Neuron (in vitro differentiated cells): ENCODE data around the gene KIF2C.
"Not testable (repeated sequence)": the region's sequence is repeated elsewhere in the genome, so short reads cannot be mapped to it uniquely, and the experiment has no call there.

ENCODE experiments used
- H2AFZ ChIP-seq: one replicate; pipeline ENCODE4 v1.6.1; 2013; ENCODE audit warnings: low read depth, mild to moderate bottlenecking, inconsistent platforms, low read length, moderate library complexity
- H3K27me3 ChIP-seq: one replicate; pipeline ENCODE4 v1.6.1; 2013; ENCODE audit warnings: low read length; ENCODE audit not compliant: insufficient read depth
- H3K36me3 ChIP-seq: one replicate; pipeline ENCODE4 v1.6.1; 2013; ENCODE audit warnings: low read length; ENCODE audit not compliant: insufficient read depth
- H3K4me1 ChIP-seq: one replicate; pipeline ENCODE4 v1.6.1; 2013; ENCODE audit warnings: low read length; ENCODE audit not compliant: insufficient read depth
- H3K4me3 ChIP-seq: 2 replicates; pipeline ENCODE4 v1.5.1; 2013; ENCODE audit warnings: mild to moderate bottlenecking, low read length, moderate library complexity
- H3K9me3 ChIP-seq: one replicate; pipeline ENCODE4 v1.6.1; 2013; ENCODE audit warnings: low read length

KIF2C gene

DNA sequence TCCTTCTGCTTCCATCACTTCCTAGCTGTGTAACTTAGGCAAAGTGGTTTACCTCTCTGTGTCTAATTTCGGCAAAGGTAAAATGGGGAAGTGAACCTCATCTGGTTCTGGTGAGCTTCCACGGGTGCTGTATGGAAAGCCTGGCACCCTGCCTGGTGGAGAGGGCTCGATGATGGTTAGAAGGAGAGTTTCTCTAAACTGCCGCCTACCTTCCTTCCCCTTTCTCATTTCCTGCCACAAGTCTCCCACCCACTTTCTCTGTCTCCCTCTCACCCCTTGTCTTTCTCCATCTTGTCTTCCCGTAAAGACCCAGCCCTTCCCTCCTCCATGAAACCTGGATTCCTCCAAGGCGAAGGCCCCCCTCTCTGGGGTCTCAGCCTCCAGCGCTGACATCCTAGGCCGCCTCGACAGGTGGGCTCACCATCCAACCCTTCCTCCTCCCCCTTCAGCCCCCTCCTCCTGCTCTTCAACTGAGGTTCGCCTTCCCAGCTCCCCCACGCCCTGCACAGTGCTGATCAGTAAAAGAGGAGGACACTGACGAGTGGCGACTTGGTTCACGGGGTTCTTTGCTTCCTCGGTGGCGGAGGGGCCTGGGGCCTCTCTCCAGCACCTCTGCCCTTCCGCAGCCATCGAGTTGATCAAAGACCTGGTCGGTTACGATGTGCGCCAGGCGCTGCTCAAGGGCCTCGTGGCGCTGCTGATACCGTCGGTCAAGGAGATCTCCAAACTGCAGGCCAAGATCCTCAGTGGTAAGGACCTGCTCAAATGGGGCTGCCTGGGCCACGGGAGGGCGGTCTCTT, 15.9 kb upstream of the KIF2C start:
- Histone ChIP-seq H2AFZ (no peak overlapping the region), H3K9me3 (no peaks in the 10 kb centered on the region), H3K4me3 (no peak overlapping the region), H3K27me3 (no peaks in the 10 kb centered on the region), H3K4me1 (no peaks in the 10 kb centered on the region), H3K36me3 (no peaks in the 10 kb centered on the region)

DNA sequence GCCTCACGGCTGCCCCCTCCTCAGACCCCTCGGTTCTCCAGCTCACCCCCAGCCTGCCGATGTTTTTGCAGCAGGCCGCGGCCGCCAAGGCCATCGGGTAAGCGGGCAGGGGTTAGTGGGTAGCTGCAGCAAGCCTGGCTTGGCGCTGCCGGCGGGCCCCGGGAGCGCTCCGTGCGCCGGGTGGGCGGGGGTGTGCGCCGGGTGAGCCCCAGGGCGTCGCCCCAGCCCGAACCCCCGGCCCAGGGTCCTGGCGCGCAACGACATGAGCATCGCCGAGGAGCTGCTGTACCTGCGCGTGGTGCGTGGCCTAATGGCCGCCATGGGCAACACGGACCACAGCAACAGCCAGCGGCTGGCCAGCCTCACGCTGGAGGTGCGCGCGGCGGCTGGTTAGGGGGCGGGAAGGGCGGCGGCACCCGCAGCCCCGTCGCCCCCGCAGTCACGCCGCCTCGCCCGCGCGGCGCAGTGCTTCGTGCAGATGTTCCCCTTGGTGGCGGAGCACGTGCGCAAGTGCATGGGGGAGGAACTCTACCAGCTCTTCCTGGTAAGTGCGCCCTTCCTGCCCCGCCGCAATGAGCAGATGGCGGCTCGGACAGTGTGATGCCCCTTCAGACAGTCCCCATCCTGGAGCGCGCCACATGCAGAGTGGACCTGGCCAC, 15.2 kb upstream of the KIF2C start:
- Histone ChIP-seq H3K27me3 (no peaks in the 10 kb centered on the region), H2AFZ (no peak overlapping the region), H3K4me3 (no peak overlapping the region), H3K9me3 (no peaks in the 10 kb centered on the region), H3K4me1 (no peaks in the 10 kb centered on the region), H3K36me3 (no peaks in the 10 kb centered on the region)

DNA sequence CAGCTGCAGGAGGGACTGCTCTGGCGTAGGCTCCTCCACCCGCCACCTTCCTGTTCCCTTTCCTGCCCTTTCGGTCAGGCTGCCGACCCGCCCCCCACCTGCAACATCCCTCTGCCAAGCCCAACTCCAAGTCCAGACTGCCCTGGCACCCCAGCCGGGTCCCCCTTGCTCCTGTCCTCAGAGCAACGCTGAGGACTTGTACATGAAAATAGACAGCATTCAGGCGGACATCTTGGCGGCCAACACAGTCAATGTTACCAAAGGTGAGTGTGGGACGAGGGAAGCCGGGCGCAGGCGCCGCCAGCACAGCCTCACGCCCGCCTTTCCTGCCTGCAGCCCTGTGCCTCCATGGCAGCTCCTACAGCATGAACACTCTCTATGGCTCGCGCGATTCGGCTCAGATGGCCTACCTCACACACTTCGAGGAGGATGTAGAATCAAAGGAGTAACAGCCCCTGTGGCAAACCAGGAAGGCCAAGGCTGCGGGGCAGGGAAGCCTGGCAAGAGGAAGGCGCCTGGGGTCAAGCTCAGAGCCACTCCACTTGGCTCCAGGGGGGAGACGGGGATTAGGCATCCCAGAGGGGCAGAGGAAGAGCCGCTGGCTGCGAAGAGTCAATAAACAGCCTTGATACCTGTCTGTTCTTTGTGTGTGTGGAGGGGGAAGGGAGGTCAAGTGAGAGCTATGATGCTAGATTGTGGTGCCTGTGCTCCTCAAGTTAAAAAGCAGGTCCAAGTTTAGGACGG, 14.5 kb upstream of the KIF2C start:
- no peaks in the 10 kb centered on the region for H3K27me3 ChIP-seq
- H3K4me3 ChIP-seq: no peak overlapping the region
- no peak overlapping the region for H2AFZ ChIP-seq
- H3K9me3 ChIP-seq: no peaks in the 10 kb centered on the region
- H3K4me1 ChIP-seq: peaks cover 2% of the 10 kb centered on the region
- no peaks in the 10 kb centered on the region for H3K36me3 ChIP-seq

DNA sequence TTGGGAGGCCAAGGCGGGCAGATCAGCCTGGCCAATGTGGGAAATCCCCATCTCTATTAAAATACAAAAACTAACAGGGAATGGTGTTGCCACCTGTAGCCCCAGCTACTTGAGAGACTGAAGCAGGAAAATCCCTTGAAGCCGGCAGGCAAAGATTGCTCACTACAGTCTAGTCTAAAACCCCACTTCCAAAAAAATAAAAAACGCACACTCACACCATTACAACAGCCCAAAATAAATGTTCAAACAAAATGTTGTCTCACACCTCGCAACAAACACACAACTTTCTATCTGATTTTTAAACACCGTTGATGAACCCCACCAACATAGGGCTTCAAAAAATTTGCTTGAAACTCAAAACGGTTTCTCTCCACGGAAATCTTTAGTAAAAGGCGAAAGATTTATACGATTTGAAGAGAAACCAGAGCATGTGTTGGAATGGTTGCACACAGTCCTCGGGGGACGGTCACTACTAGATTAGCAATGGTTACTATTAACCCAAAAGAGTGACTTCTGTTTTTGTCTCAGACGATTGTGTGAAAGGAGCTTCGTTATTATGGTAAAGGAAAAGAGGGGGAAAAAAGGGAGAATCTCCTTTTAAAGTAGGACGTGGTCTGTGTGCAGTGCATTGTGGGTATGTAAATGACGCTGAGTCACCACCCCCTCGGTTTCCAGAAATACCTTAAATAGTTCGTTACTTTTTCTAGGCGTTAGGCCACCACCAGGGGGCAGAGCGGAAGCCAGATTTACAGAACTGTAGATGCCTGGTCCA, 8.7 kb upstream of the KIF2C start, which contains the start of gene RNU5D-1:
TSS of gene RNU5D-1 (minus strand) at position 430 of the 772 bp plus-strand sequence.
- H3K36me3 ChIP-seq: no peaks in the 10 kb centered on the region
- peak within 1 kb of the TSS; percentile 21 for H3K4me3 ChIP-seq

DNA sequence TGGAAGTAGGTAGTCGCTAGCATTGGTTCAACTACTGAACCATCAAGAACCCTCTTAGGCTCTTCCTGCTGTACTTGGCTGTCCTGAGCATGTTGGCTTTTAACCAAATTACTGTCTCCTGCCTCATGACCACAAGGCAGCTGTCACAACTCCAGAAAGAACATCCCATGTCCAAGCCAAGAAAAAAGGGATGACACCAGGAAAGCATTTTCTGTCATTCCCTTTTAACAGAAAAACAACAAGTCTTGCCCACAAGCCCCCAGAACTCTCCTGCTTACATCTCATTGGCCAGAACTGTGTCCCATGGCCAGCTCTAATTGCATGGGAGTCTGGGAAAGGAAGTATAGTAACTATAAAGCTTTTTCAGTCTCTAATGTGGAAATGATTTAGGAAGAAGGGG, 6.3 kb upstream of the KIF2C start:
- Histone ChIP-seq H3K4me3 (no peak overlapping the region), H2AFZ (no peak overlapping the region), H3K36me3 (no peaks in the 10 kb centered on the region), H3K9me3 (no peaks in the 10 kb centered on the region), H3K27me3 (no peaks in the 10 kb centered on the region), H3K4me1 (peaks cover 5% of the 10 kb centered on the region)

More for the DNA sequence above, 8.7 kb upstream of the KIF2C start, which contains the start of gene RNU5D-1:
- Histone ChIP-seq H3K9me3 (no peaks in the 10 kb centered on the region), H3K27me3 (no peaks in the 10 kb centered on the region), H2AFZ (peak within 1 kb of the TSS; percentile 39), H3K4me1 (peaks cover 5% of the 10 kb centered on the region)

DNA sequence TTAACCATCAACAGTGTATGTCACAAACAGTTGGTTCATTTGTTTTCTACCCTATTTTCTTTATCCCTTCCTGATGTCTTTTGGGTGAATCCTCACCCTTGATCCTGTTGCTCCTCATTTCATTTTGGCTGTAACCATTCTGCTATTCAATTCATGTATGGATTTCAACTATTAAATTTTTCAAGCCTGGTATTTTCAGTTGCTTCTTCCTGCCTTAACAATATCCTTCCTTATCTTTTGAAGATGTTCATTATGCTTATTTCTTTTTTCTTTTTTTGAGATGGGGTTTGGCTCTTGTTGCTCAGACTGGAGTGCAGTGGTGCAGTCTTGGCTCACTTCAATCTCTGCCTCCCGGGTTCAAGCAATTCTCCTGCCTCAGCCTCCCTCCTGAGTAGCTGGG, 5.9 kb upstream of the KIF2C start:
- H3K4me1 ChIP-seq: peaks cover 5% of the 10 kb centered on the region
- no peaks in the 10 kb centered on the region for H3K36me3 ChIP-seq
- H2AFZ ChIP-seq: no peak overlapping the region
- H3K4me3 ChIP-seq: no peak overlapping the region
- no peaks in the 10 kb centered on the region for H3K9me3 ChIP-seq
- H3K27me3 ChIP-seq: no peaks in the 10 kb centered on the region

DNA sequence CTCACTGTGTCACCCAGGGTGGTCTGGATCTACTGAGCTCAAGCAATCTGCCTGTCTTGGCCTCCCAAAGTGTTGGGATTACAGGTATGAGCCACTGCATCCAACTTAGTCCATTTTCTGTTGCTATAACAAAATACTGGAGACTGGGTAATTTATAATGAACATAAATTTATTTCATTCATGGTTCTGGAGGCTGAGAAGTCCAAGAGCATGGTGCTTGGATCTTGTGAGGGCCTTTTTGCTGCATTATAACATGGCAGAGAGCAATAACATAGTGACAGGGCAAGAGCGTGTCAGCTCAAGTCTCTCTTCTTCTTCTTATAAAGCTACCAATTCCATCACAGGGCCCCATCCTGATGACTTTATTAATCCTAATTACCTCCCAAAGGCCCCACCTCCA, 3.6 kb upstream of the KIF2C start:
- Histone ChIP-seq H3K9me3 (no peaks in the 10 kb centered on the region), H3K27me3 (no peaks in the 10 kb centered on the region), H3K4me3 (no peak overlapping the region), H2AFZ (no peak overlapping the region), H3K36me3 (no peaks in the 10 kb centered on the region), H3K4me1 (peaks cover 13% of the 10 kb centered on the region)

DNA sequence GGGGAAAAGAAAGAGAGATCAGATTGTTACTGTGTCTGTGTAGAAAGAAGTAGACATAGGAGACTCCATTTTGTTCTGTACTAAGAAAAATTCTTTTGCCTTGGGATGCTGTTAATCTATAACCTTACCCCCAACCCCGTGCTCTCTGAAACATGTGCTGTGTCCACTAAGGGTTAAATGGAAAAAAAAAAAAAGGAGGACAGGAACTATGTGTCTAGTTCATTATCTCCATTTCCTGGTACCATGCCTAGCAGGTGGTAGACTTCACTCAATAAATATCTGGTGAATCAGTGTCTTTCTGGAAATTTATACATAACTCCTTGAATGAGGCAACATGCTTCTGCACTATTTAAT, 707 bp upstream of the KIF2C start:
- H3K9me3 ChIP-seq, H3K27me3 ChIP-seq: not testable (repeated sequence)
- Histone ChIP-seq H3K4me1 (peaks cover 16% of the 10 kb centered on the region), H3K36me3 (peaks cover 14% of the 10 kb centered on the region), H2AFZ (peak overlapping the region; percentile 68), H3K4me3 (peak overlapping the region; percentile 76)

DNA sequence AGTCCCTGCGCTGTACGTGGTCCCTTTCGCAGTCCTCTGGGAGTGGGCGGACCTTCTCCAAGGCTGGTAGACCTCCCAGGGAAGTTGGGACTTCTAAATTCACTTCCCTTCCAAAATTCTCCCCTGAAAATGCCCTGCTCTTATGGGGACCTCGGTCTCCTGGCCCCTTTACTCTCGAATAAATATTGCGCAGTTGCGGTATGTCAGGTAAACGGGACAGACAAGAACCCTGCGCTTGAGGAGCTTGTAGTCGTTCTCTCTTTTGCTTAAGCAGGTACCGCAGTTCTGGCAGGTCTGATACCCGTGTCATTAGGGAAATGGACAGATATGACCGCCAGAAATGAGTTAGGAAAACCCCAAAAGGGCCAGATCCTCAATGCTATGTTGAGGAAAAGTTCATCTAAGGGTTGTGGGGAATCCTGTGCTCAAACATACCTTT, 561 bp downstream of the KIF2C start:
- H2AFZ ChIP-seq: peak overlapping the region; percentile 22
- H3K9me3 ChIP-seq: no peaks in the 10 kb centered on the region
- peaks cover 19% of the 10 kb centered on the region for H3K36me3 ChIP-seq
- H3K4me1 ChIP-seq: peaks cover 16% of the 10 kb centered on the region
- H3K4me3 ChIP-seq: peak overlapping the region; percentile 76
- no peaks in the 10 kb centered on the region for H3K27me3 ChIP-seq

DNA sequence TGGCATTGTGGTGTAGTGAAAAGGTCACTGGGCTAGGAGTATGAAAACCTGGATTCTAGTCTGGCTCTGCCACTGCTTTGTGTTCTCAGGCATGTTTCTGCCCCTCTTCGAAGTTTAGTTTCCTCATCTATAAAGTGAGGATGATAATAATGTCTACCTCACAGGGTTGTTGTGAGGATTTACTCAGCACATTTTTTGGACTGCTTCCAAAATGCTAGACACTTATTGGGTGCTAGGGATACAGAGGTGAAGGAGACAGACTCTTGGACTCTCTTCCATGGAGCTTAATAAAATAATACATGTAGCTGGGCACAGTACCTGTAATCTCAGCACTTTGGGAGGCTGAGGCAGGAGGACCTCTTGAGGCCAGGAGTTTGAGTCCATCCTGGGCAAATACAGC, 3.6 kb downstream of the KIF2C start:
- peaks cover 16% of the 10 kb centered on the region for H3K4me1 ChIP-seq
- H2AFZ ChIP-seq: no peak overlapping the region
- H3K9me3 ChIP-seq: no peaks in the 10 kb centered on the region
- peaks cover 38% of the 10 kb centered on the region for H3K36me3 ChIP-seq
- no peak overlapping the region for H3K4me3 ChIP-seq
- H3K27me3 ChIP-seq: no peaks in the 10 kb centered on the region

DNA sequence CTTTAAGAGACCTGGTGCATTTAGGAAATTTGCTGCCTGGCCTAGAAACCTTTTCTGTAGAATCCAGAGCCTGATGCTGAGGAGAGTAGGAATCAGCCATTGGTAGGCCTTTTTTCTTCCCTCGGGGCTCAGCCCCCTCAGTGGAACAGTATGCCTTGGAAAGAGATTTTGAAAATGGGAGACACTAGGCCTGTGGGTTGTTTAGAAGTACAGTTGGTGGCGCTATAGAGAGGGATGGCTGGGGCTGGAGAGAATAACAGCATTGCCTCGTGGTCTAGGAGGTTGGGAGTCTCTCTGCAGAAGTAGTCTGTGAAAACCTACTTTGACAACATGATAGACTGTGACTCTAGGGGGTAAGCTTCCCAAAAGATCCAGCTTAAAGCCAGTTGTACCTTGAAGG, 8.2 kb downstream of the KIF2C start:
- Histone ChIP-seq H3K36me3 (peaks cover 55% of the 10 kb centered on the region), H3K9me3 (no peaks in the 10 kb centered on the region), H3K4me1 (no peaks in the 10 kb centered on the region), H2AFZ (no peak overlapping the region), H3K27me3 (no peaks in the 10 kb centered on the region), H3K4me3 (no peak overlapping the region)

DNA sequence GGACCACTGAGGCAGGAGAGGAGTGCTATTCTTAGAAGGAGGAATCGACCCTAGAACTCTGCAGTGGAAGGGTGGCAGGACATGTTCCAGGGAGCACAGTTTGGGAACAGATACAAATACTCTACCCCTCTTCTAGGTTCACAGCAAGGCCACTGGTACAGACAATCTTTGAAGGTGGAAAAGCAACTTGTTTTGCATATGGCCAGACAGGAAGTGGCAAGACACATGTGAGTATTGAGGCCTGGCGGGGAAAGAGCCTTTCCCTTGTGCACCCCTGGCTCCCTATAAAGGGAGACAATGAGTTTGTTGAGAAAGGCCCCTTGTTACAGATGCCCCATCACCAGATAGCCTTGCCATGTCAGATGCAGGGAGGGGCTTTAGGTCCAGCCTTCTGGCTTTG, 17.8 kb downstream of the KIF2C start:
- Histone ChIP-seq H3K4me3 (no peak overlapping the region), H3K9me3 (no peaks in the 10 kb centered on the region), H3K4me1 (no peaks in the 10 kb centered on the region), H2AFZ (no peak overlapping the region), H3K36me3 (peaks cover 84% of the 10 kb centered on the region), H3K27me3 (no peaks in the 10 kb centered on the region)
